Spinal cord (tissue), 10 donors: Measurements from ENCODE around the gene OSER1. TPM values are rescaled to one million over a fixed set of nuclear protein-coding genes. Genes with fewer than 3 reads are reported as not detected.
A peak's percentile ranks its signal among the peaks of the same experiment; 100 is the strongest.

Experiments
- DNase-seq, 6 donors: peaks; one replicate each; pipeline versions ENCODE4 v3.0.0 to v3.0.0-alpha.2; 2013 to 2015; ENCODE audit warnings: low spot score in 6 of 6, low read depth in 4 of 6
- H3K27ac ChIP-seq: one replicate; pipeline ENCODE4 v1.5.1; 2013; ENCODE audit warnings: low read depth, low read length, control low read depth
- H3K27me3 ChIP-seq: one replicate; pipeline ENCODE4 v1.6.1; 2013; ENCODE audit warnings: low read length; ENCODE audit not compliant: control insufficient read depth, insufficient read depth
- H3K36me3 ChIP-seq: one replicate; pipeline ENCODE4 v1.6.1; 2013; ENCODE audit warnings: low read length; ENCODE audit not compliant: control insufficient read depth, insufficient read depth
- H3K4me1 ChIP-seq: one replicate; pipeline ENCODE4 v1.6.1; 2013; ENCODE audit warnings: low read length; ENCODE audit not compliant: control insufficient read depth, insufficient read depth
- H3K4me3 ChIP-seq: one replicate; pipeline ENCODE4 v1.5.1; 2013; ENCODE audit warnings: low read depth, low read length, control low read depth
- H3K9me3 ChIP-seq: one replicate; pipeline ENCODE4 v1.6.1; 2013; ENCODE audit warnings: low read length; ENCODE audit not compliant: control insufficient read depth, insufficient read depth
- WGBS: methylation state at CpG from one replicate; pipeline ENCODE4 v1.1.5; 2013; ENCODE audit warnings: missing lambda C conversion rate; ENCODE audit not compliant: insufficient coverage; 5-methylcytosine and 5-hydroxymethylcytosine counted together
- polyA plus RNA-seq, 2 donors: library from polyadenylated mRNA; unstranded; fragments of 120-200 nt; gene quantifications; one replicate each; pipeline ENCODE4 v1.2.1, GENCODE V29; 2013; ENCODE audit not compliant: insufficient read length in 2 of 2
- total RNA-seq, 2 donors: library from RNA; depleted of rRNA in 1 of 2; stranded (reverse); fragments of 120-200 nt in 1 of 2; fragments of >200 nt in 1 of 2; gene quantifications; one replicate each; pipeline versions ENCODE4 v1.2.3 to v1.2.4, GENCODE V29; 2013 to 2014
- donor health status: healthy.

Gene OSER1
- total and polyA plus RNA-seq, 4 donors, result 31.4 to 38.1 (median 34.6) TPM

- peaks cover 14% of the 10 kb centered on the region for H3K36me3 ChIP-seq
- no peak overlapping the region for H3K4me3 ChIP-seq
- H3K27ac ChIP-seq, result no peak overlapping the region
- no peak for DNase-seq
- WGBS, result no CpG with 5 or more reads among the region's 3 CpGs
- no peaks in the 10 kb centered on the region for H3K9me3 ChIP-seq
- H3K27me3 ChIP-seq, result no peaks in the 10 kb centered on the region
- H3K4me1 ChIP-seq, result peaks cover 6% of the 10 kb centered on the region
These were observed 3.3 kb downstream of the OSER1 start for GRCh38 chr20:44207126-44207723.

- Histone ChIP-seq H3K9me3 (no peaks in the 10 kb centered on the region), H3K27me3 (no peaks in the 10 kb centered on the region), H3K36me3 (peaks cover 21% of the 10 kb centered on the region), H3K4me1 (no peaks in the 10 kb centered on the region), H3K4me3 (no peak overlapping the region), H3K27ac (no peak overlapping the region)
- no peak for DNase-seq
These were observed 4.4 kb downstream of the OSER1 start for GRCh38 chr20:44206132-44206531.

GRCh38 chr20:44204832-44205215, 5.7 kb downstream of the OSER1 start:
- Histone ChIP-seq H3K27me3 (no peaks in the 10 kb centered on the region), H3K27ac (no peak overlapping the region), H3K4me3 (no peak overlapping the region), H3K4me1 (no peaks in the 10 kb centered on the region), H3K36me3 (peaks cover 25% of the 10 kb centered on the region), H3K9me3 (no peaks in the 10 kb centered on the region)
- 90% methylated on average over 7 of the region's 10 CpGs for WGBS
- no peak for DNase-seq

GRCh38 chr20:44204156-44204831, 6.3 kb downstream of the OSER1 start:
- no peak for DNase-seq
- Histone ChIP-seq H3K4me3 (no peak overlapping the region), H3K9me3 (no peaks in the 10 kb centered on the region), H3K27ac (no peak overlapping the region), H3K27me3 (no peaks in the 10 kb centered on the region), H3K4me1 (no peaks in the 10 kb centered on the region), H3K36me3 (peaks cover 28% of the 10 kb centered on the region)
- WGBS, result no CpG with 5 or more reads among the region's 4 CpGs

GRCh38 chr20:44203161-44203560, 7.4 kb downstream of the OSER1 start:
- Histone ChIP-seq H3K27me3 (no peaks in the 10 kb centered on the region), H3K4me1 (no peaks in the 10 kb centered on the region), H3K36me3 (peaks cover 28% of the 10 kb centered on the region), H3K4me3 (no peak overlapping the region), H3K27ac (no peak overlapping the region), H3K9me3 (no peaks in the 10 kb centered on the region)
- WGBS, result no CpG with 5 or more reads among the region's 2 CpGs
- no peak for DNase-seq

- H3K36me3 ChIP-seq, result peaks cover 34% of the 10 kb centered on the region
- DNase-seq, result no peak
- H3K9me3 ChIP-seq, result no peaks in the 10 kb centered on the region
- no peak overlapping the region for H3K4me3 ChIP-seq
- WGBS, result no CpG with 5 or more reads among the region's 2 CpGs
- no peak overlapping the region for H3K27ac ChIP-seq
- H3K27me3 ChIP-seq, result no peaks in the 10 kb centered on the region
- no peaks in the 10 kb centered on the region for H3K4me1 ChIP-seq
These were observed 9.6 kb downstream of the OSER1 start for GRCh38 chr20:44200983-44201382.

- Histone ChIP-seq H3K27ac (no peak overlapping the region), H3K4me1 (no peaks in the 10 kb centered on the region), H3K27me3 (no peaks in the 10 kb centered on the region), H3K4me3 (no peak overlapping the region), H3K9me3 (no peaks in the 10 kb centered on the region), H3K36me3 (peaks cover 29% of the 10 kb centered on the region)
- WGBS, result 100% methylated on average over 3 of the region's 4 CpGs
- no peak for DNase-seq
These were observed 10.2 kb downstream of the OSER1 start for GRCh38 chr20:44200371-44200770.

- 92% methylated on average over 4 of the region's 4 CpGs for WGBS
- H3K9me3 ChIP-seq, result no peaks in the 10 kb centered on the region
- H3K27ac ChIP-seq, result no peak overlapping the region
- no peak overlapping the region for H3K4me3 ChIP-seq
- H3K4me1 ChIP-seq, result no peaks in the 10 kb centered on the region
- no peaks in the 10 kb centered on the region for H3K27me3 ChIP-seq
- DNase-seq, result no peak
- H3K36me3 ChIP-seq, result peaks cover 25% of the 10 kb centered on the region
These were observed 10.7 kb downstream of the OSER1 start for GRCh38 chr20:44199877-44200276.

- Histone ChIP-seq H3K4me1 (no peaks in the 10 kb centered on the region), H3K27me3 (no peaks in the 10 kb centered on the region), H3K4me3 (no peak overlapping the region), H3K36me3 (peaks cover 20% of the 10 kb centered on the region), H3K27ac (no peak overlapping the region), H3K9me3 (no peaks in the 10 kb centered on the region)
- DNase-seq, result no peak
- 100% methylated on average over 2 of the region's 4 CpGs for WGBS
These were observed 11.7 kb downstream of the OSER1 start for GRCh38 chr20:44198872-44199271.

GRCh38 chr20:44196271-44196670, 14.3 kb downstream of the OSER1 start:
- no peaks in the 10 kb centered on the region for H3K9me3 ChIP-seq
- H3K4me1 ChIP-seq, result no peaks in the 10 kb centered on the region
- H3K4me3 ChIP-seq, result no peak overlapping the region
- peaks cover 13% of the 10 kb centered on the region for H3K36me3 ChIP-seq
- 40% methylated on average over 1 of the region's 3 CpGs for WGBS
- H3K27ac ChIP-seq, result no peak overlapping the region
- DNase-seq, result peak in 1 of 6 donors; percentile 14
- H3K27me3 ChIP-seq, result no peaks in the 10 kb centered on the region
